Esophagus muscularis mucosa (tissue), 3 donors: Measurements from ENCODE around the gene SH3RF3.

Source experiments
- POLR2AphosphoS5 ChIP-seq, 2 donors: sonication (generic); formaldehyde crosslinking; IDR thresholded peaks; one replicate each; pipeline ENCODE4 v1.6.1; 2017; ENCODE audit warnings: antibody characterized with exemption in 2 of 2
- TF ChIP-seq, protein P1 (sequence below), 3 experiments: fragments of 200-600 bp in 2 of 3; fragments of 450-650 bp in 1 of 3; sonication (generic) in 2 of 3; IDR thresholded peaks; one replicate each; pipeline ENCODE4 v1.5.1; 2017 to 2019; ENCODE audit warnings: antibody characterized with exemption in 3 of 3, mild to moderate bottlenecking in 2 of 3, moderate library complexity in 1 of 3

DNA sequence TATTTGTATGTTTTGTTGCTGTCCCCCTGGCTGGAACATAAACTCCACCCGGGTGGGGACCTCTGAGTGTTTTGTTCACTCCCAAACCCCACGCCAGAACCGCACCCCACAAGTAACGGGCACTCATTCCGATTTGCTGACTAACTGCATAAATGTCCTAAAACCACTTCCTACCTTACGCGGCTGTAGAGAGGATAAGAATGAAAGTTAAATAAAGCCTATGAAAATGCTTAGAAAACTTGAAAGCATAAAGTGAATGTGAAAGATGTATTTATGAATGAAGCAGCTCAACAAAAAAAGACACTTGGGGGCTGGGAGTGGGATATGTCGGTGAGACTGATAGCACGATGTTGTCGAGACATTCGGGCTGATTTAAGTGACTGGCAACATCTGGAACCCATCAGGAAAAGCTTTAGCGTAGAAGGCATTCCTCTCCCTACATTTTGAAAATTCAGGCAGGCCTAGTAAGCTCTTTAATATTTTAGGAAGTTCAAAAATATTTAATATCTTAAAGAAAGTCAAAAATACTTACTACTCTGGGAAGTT lies 206.7 kb downstream of the SH3RF3 start:
- TF ChIP-seq, protein P1, sequence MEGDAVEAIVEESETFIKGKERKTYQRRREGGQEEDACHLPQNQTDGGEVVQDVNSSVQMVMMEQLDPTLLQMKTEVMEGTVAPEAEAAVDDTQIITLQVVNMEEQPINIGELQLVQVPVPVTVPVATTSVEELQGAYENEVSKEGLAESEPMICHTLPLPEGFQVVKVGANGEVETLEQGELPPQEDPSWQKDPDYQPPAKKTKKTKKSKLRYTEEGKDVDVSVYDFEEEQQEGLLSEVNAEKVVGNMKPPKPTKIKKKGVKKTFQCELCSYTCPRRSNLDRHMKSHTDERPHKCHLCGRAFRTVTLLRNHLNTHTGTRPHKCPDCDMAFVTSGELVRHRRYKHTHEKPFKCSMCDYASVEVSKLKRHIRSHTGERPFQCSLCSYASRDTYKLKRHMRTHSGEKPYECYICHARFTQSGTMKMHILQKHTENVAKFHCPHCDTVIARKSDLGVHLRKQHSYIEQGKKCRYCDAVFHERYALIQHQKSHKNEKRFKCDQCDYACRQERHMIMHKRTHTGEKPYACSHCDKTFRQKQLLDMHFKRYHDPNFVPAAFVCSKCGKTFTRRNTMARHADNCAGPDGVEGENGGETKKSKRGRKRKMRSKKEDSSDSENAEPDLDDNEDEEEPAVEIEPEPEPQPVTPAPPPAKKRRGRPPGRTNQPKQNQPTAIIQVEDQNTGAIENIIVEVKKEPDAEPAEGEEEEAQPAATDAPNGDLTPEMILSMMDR (IDR thresholded peaks at IDR 0.05), result no peak
- TF ChIP-seq POLR2AphosphoS5 (IDR thresholded peaks at IDR 0.05), result no peak
